Peyer's patch (tissue), 4 donors: ENCODE results near the gene ZNF729.

Source experiments
- CTCF ChIP-seq, 6 experiments: fragments of 450-650 bp in 4 of 6; fragments of 200-600 bp in 2 of 6; sonication (generic) in 1 of 6; IDR thresholded peaks; one replicate each; pipeline ENCODE4 v1.5.1; 2017 to 2019; ENCODE audit warnings: antibody characterized with exemption in 6 of 6, mild to moderate bottlenecking in 3 of 6, moderate library complexity in 1 of 6
- POLR2A ChIP-seq, 2 donors: fragments of 450-650 bp; IDR thresholded peaks; one replicate each; pipeline ENCODE4 v1.5.1; 2017; ENCODE audit warnings: antibody characterized with exemption in 2 of 2, mild to moderate bottlenecking in 2 of 2, moderate library complexity in 2 of 2

DNA sequence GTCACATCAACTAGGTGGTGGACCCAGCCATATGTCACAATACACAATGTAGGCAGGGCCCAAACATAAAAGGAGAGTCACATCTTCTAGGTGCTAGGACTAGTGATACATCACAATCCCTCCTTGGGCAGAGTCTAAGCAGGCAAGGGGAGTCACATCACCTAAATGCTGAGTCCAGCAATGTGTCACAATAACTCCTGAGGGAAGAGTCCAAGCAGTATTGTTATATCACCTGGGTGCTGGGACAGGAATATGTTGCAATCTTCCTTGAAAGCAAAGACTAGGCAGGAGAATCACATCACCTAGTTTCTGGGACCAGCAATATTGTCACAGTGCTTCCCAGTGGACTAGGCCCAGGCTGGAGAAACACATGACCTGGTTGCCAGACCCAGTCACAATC is 29.4 kb upstream of the ZNF729 start:
- TF ChIP-seq CTCF (IDR thresholded peaks at IDR 0.05) (no peak), POLR2A (IDR thresholded peaks at IDR 0.05) (no peak)
